GM19023 (cell line): ENCODE measurements around the gene ZXDC.

Source experiments
- ATAC-seq: cut with Tn5 transposase; IDR thresholded peaks from one replicate; pipeline ENCODE4 v1.9.1; 2021; ENCODE audit warnings: mild to moderate bottlenecking, moderate library complexity; ENCODE audit not compliant: unreplicated experiment

ZXDC gene

DNA sequence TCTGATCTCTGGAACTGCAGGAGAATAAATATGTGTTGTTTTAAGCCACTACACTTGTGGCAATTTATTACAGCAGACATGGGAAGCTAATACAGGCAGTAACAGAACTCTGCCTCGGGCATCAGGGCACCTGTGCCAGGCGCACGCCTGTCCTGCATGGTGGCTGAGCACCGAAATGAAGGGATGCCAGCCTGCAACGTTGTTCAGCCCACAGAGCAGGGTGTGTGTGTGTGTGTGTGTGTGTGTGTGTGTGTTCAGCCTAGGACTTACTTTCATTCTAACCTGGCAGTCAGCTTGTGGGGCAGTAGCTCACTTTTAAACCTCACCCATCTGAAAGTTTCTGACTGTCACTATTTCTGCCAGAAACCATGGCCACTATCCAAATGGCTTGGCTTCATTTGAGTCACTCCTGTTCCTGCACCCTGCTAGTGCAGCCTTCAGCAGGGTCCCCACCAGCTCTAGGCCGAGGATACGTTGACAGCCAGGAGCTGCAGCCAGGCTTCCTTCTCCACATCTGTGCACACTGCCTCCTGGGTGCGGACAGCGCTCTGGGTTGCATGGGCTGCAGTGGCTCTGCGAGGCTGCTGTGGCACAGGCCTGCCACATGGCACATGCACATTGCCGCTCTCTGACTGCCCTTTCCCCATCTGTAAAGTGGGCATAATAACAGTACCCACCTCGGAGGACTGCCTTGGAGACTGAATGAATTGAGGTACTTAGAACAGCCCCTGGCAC is 37.4 kb upstream of the ZXDC start:
- ATAC-seq: no peak

DNA sequence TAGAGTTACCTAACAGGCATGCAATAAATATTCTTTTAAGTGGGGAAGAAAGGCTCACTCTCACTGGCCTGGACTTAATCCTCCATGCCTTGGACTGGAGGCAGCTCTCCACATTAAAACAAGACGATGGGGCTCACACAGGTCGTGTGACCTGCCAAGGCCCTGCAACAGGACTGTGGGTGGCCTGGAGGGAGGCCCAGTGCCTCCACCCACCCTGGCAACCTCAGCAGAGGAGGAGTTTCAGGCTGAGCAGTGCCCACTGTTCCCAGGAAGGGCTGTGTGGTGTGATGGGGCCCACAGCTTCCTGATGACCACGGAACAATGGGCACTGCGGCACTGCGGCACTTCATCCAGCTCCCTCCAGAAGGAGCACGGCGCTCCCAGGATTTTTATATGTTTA is 36.3 kb upstream of the ZXDC start:
- no peak for ATAC-seq

DNA sequence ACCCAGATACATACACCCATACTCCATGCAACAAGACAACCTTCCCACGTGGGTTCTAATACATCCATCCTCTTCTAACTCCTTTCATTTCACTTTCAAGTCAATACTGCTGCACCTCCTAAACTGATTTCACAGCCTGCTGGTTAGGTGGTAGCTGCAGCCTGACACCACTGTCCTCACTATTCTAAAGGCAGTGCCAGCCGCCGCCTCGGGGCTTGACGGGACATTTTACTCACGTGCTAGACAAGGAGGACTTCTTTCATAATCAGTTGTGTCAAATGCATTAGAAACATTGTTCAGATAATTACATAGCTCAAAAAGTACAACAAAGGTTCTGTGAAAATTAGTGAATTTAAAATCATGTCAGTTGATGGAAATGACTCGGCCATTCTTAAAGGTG is 35.6 kb upstream of the ZXDC start:
- no peak for ATAC-seq

DNA sequence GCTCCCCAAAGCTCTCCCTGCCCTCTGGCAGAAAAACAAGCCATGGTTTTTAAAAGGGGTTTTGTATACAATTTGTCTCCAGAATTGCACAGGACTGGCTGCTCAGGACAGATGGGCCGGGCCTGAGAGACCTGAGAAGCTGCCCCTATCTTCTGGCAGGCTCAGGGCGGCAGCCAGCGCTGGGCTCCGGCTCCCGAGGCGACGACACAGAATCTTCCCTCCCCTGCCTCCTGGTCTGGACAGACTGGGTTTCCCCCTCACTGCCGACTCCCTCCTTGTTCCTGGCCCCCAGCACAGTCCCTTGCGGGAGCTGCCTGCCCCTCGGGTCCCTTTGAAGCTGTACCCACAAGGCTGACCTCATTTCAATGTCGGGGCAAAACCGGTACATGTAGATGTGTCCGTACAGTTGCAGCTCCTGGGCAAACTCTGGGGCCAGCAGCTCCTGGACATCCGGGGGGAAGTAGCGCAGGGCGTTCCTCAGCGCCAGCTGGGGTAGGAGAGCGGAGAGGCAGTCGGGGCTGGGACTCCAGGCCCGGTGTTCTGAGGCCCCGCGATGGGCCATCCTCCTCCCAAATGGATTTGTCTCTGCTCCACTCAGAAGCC is 34.7 kb upstream of the ZXDC start:
- no peak for ATAC-seq

DNA sequence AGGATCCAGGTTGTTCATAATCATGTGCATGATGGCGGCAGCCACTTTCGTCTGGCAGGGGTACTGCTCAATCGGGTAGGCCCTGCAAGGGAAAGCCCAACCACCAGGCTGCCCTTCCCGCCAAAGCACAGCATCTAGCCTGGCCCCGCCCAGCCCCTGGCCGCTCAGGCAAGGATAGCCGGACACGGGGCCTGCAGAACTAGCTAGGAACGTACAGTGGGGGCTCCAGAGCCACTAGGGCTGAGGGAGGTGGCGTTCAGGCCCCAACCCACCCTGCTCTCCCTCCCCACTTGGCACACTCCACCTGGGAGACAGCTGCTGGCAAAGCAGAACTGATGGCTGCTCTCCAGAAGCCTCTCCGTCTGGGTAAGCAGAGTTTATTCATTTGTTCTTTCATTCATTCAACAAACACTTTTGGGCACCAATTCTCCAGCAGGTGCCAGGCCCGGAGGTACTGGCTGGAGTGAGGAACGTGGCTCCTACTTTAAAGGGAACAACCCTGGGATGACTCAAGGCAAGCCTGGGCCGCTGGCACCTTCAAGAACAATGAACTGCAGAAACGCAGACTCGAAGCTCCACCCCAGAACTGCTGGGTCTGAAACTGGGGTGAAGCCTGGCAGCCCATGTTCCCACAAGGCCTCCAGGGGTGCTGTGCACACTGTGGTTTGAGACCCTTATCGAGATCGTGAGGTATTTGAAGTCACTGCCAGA is 34.1 kb upstream of the ZXDC start:
- ATAC-seq: no peak

DNA sequence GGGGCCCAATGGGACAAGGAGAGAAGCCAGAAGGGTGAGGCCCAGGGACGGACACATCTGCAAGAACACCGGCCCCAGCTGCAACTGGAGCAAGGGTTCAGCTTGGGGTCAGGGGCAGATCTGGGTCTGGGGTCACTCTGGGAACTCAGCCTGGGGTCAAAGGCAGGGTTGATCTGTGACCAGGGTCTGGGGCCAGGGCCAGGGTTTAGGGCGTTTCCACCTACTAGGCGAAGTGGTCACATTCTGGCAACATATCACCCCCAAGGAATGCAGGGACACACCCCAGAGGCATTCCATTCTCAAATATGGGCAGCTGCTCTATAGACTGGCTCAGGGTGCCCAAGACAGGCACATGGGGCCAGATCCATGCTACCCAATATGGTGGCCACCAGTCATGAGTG is 32.9 kb upstream of the ZXDC start:
- no peak for ATAC-seq

DNA sequence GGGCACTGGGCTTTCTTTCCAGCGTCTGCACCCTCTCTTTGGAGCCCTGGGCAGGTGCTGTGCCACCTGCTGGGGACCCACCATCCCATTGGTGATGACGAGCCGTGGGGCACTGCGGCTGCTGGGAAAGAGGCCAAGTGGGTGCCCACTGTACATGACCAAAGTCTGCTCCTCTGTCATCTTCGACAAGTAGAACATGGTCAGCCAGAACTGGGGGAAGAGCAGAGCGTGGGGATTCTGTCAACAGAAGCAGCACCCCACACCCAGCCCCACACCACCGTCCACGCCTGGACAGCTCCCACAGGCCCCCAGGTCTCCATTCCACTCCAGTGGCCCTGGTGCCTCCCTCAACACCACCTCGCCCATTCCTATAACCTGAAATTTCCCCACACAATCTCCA is 32.2 kb upstream of the ZXDC start:
- ATAC-seq: no peak

DNA sequence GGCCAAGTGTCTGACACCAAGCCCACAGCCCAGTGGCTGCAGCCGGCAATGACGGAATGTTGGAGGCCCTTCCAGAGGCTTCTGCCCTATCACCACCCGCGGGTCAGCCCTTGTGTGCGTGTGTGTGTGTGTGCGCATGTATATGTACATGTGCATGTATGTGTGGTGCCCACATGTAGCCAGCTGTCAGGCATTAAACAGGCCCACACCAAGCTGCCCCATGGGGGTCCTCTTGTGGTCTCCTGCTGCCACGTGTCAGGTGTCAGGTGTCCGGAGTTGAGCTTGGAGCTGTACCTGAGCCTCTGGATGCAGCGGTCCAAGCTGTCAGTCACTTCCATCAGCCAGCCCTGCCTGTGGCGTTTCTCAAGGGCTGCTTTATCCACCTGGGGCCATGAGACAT is 28.0 kb upstream of the ZXDC start:
- ATAC-seq: no peak

DNA sequence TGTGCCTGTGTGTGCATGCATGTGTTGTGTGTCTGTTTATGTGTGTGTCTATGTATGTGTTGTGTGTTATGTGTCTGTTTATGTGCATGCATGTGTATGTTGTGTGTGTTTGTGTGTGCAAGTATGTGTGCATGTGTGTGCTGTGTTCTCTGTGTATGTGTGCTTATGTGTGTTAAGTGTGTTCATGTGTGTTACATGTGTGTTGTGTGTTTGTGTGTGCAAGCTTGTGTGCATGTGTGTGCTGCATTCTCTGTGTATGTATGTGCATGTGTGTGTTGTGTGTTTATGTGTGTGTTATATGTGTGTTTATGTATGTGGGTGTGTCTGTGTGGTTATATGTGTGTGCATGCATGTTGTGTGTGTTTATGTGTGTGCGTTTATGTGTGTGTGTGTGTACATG is 27.0 kb upstream of the ZXDC start:
- ATAC-seq: no peak

DNA sequence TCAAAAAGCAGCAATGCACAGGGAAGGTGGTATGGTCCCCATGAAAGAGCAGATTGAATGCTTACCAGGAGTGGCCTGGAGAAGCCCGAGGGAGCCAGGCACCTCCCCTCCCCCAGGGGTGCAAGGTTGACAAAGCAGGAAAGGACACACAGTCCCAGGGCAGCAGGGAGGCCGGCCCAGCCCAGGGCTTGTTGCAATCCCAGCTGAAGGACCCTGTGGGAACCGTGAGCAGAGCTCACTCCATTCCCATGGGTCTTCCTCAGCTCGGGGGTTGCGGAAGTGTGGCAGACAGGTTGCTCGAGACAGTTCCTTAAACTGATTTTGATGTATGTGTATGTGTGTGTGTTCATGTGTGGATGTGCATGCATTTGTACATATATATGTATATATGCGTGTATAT is 26.0 kb upstream of the ZXDC start:
- no peak for ATAC-seq

DNA sequence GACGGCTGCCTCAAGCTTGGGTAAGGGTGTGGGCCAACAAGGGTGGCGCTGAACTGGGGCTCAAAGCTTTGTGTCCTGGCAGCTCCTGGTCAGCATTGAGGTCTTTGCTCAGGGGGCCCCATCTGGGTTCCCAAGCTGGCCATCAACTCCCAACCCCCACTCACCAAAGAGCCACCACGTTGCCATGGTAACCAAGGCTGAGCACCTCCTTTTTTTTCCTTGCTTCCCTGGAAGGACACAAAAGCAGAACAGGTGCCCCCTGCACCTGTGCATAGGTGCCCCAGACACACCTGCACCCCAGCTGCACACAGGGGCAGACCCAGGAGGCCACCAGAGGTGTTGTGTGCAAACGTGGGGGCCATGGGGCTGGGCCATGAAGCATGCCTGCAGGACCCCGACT is 25.4 kb upstream of the ZXDC start:
- no peak for ATAC-seq

DNA sequence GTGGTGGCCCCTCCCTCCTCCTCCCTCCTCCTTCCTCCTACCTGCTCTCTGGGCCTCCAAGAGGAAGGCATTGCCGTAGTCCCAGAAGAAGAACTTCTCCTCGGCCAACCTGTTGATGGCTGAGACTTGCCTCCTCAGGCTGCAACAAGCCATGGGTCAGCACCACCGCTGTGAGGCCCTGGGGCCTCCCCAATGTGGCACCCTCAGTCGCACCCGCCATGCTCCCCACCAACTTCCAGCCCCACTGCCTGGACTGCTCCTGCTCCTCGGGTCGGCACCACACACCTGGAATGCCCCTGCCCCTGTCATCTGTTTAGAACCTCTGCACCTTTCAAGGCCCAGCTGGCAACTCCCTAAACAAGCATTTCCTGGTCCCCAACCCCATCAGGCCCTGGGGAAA is 24.3 kb upstream of the ZXDC start:
- no peak for ATAC-seq

DNA sequence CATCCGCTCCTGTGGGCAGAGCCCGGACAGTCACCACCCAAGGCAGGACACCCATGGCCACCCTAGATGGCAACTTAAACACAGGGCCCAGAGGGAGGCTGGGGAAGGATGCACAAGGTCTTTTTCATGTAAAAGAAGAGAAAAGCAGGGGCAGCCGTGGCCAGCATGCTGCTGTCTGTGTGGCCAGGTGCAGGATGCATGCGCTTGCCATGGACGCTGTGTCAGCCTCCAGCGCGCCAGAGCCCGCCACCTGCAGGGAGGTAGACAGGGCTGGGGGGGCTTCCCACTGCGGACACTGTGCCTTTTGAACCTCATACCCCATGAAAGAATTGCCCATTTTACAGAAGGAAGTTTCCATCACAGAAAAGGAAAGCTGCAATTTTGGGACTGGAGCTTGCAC is 23.7 kb upstream of the ZXDC start:
- no peak for ATAC-seq

DNA sequence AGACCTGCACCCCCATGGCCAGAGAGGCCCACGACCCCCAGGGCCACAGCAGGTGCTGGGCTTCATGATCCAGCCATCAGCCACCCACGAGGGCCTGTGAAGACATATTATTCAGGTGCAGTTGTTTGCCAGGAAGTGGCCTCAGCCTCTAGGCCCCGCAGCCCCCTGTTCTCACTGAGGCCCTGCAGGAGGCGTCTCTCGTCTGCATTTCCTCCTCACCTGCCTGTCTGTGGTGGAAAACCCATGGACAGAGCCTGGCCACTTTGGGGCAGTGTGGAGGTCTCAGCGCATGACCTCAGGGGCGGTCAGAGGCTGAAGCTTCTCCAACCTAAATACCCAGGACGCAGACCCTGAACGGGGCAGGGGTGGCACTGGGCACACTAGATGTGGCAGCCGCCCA is 23.2 kb upstream of the ZXDC start:
- no peak for ATAC-seq

DNA sequence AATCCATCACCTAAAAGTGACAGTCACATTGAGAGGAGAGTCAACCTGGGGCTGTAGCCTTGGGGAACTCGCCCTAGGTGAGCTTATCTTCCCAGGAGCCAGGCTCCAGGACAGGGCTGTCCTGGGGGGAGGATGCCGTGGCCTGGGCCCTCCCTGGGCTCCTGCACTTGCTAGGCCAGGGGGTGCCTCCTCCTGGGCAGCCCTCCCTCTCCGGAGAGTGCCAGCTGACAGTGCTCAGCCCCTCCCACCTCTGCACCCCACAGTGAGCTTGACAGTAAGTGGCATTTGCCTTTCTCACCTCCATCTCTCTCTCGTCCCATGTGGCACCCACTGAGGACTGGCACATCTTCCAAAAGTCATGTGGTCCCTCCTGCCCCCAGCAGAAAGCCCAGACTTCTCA is 22.8 kb upstream of the ZXDC start:
- no peak for ATAC-seq

DNA sequence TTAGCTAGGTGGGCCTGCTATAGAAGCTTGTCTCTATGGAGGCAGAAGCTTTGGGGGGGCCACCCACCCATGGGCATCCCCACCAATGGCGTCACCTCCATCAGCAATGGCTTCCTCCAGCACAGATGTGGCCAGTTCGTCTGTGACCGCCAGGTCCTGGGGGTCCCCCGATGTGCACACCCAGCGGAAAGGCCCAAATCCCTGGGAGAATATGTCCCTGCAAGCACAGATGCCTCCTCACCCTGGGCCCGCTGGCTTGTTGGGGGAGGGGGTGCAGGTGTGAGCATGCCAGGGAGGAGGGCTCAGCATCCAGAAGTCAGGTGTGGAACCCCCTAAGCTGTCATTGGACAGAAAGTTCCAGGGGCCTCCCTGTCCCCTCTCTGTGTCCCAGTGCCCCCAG is 22.3 kb upstream of the ZXDC start:
- no peak for ATAC-seq

DNA sequence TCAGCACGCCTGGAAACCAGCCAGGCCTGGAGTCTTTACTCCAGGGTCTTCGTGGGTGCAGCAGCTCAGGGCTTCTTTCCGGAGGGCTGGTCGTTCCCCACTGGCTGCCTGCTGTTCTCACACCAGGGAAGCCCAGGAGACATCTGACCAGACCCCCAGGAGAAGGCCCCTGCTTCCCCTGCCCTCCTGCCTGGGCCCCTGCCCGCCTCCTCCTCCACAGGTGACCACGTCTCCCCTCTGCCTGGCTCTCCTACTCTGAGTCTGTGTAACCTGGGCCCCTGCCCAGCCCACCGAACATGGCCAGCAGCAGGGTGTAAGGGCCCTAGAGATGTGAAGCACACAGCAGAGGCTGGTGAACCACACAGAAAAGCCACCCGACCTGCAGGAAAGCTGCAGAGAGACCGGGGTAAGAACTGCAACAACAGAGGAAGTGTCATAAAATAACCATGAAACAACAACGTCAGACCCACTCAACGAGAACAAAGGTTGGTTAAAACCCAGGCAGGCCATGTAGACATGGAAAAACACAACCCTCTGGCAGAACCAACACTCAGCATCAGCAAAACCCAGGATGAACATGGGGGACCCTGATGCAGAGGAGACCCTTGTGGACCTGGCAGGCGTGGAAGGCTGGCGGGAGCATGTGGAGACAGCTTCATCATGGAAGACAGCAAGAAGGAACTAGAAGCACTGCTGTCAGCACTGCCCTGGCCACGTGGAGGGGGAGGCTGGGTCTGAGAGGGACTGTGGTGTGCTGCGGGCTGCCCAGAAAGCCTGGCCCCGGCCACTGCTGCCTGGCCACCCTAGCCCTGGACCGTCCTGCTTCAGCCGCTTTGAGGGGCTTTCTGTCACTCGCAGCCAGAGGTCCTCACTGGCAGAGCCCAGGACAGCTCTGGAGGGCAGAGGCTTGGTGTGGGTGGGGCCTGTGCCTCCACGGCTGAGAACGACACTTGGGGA is 21.5 kb upstream of the ZXDC start:
- no peak for ATAC-seq

DNA sequence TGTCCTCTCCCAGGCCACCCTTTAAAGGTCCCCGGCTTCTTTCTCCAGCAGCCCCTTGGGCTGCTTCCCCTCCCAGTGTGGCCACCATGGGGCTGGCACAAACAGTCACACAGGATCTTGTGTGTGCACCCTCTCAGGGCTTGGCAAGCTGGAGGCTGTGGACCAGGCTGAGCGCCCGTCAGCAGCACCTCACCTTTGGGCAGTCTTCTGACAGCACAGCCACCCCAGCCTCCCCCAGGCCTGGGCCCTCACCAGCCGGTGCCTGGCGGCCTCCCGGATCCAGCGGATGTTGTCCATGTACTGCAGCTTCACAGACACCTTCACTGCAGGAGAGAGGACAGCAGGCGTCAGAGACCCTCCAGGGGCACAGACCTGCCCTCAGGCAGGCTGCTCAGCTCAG is 20.1 kb upstream of the ZXDC start:
- ATAC-seq: no peak

DNA sequence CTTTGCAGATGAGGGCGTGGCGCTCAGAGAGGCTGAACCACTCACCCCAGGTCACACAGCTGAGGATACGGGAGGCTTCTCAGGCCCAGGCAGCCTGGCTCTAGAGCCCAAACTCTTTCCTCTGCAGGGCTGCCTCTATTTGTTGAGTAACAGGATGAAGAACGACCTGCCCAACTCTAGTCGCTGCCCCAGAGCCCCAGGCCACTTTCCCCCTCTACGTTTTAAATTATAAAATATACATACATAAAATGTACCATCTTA is 19.2 kb upstream of the ZXDC start:
- ATAC-seq: no peak

DNA sequence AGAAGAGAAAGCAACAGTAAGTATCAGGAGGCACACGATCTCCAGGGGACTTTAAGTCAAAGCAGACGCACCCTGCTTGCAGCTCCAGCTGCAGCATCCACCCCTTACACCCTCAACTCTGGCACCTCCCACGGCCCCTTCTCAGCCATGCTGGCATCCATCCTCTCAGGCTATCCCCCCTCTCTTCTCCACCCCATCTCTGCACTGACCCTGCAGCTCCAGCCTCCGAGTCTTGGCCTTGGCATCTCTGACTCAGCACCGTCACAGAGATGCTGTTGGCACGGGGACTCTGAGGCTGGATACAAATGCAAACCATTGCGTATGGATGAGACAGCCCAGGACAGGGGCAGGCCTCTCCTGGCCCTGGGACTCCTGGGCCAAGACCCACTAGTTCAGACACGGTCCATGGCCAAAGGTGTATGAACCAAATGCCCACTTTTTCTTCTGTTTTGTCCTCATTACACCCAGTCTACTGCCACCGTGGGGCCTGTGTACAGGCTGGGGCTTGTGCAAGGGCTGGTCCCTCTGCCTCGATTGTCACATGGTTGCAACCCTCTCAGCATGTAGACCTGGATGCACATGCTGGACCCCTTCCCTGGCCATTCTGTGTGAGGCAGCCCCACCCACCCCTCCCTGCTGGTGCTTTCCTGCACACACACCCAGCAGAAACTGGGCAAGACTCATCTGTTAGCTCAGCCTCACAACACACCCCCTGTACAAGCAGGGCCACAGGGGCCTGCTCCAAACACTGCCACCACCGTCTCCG is 18.7 kb upstream of the ZXDC start:
- no peak for ATAC-seq

DNA sequence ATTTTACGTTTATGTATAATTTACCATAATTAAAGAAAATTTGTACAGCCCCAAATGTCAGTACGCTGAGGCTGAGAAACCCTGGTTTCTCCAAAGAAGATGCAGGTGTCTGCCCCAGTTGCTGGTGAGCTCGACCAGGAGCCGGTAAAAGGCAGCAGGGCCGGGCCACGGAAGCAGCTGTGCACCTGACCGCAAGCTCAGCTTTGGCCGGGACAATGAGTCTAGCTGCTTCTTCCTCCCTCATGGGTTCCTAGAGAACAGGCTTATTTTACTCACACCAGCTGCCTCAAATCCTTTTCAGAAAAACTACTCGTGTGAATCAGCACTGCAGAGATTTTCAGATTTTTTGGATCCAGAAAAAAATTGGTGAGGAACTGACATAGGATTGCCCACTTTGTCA is 18.0 kb upstream of the ZXDC start:
- no peak for ATAC-seq
